ENCODE measurements around the gene TLCD3B. TPM values are rescaled to one million over a fixed set of nuclear protein-coding genes. Genes with fewer than 3 reads are reported as not detected.

Gene TLCD3B
- total RNA-seq, 1 donor from 2014 or later = 1.5 TPM

- TF ChIP-seq, protein P1, sequence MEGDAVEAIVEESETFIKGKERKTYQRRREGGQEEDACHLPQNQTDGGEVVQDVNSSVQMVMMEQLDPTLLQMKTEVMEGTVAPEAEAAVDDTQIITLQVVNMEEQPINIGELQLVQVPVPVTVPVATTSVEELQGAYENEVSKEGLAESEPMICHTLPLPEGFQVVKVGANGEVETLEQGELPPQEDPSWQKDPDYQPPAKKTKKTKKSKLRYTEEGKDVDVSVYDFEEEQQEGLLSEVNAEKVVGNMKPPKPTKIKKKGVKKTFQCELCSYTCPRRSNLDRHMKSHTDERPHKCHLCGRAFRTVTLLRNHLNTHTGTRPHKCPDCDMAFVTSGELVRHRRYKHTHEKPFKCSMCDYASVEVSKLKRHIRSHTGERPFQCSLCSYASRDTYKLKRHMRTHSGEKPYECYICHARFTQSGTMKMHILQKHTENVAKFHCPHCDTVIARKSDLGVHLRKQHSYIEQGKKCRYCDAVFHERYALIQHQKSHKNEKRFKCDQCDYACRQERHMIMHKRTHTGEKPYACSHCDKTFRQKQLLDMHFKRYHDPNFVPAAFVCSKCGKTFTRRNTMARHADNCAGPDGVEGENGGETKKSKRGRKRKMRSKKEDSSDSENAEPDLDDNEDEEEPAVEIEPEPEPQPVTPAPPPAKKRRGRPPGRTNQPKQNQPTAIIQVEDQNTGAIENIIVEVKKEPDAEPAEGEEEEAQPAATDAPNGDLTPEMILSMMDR (IDR thresholded peaks at IDR 0.05; ENCODE audit: unreplicated experiment) = no peak
- H3K9me3 Mint-ChIP-seq (ENCODE audit: low read depth) = no peaks in the 10 kb centered on the region
- DNase-seq (ENCODE audit: low spot score, unreplicated experiment) = no peak
- H3K27ac Mint-ChIP-seq = peak overlapping the region; percentile 99
- peak overlapping the region; percentile 90 for H3K4me3 Mint-ChIP-seq (ENCODE audit: low read depth)
- peaks cover 16% of the 10 kb centered on the region for H3K4me1 Mint-ChIP-seq (ENCODE audit: low read depth)
- H3K36me3 Mint-ChIP-seq (ENCODE audit: insufficient read depth) = peaks cover 15% of the 10 kb centered on the region
- H3K27me3 Mint-ChIP-seq = no peaks in the 10 kb centered on the region
Measured at GRCh38 chr16:30064729-30065101, 33.6 kb upstream of the TLCD3B start.

GRCh38 chr16:30063893-30064728 is 33.0 kb upstream of the TLCD3B start:
- peaks cover 16% of the 10 kb centered on the region for H3K4me1 Mint-ChIP-seq (ENCODE audit: low read depth)
- no peaks in the 10 kb centered on the region for H3K27me3 Mint-ChIP-seq
- TF ChIP-seq, protein P1 (IDR thresholded peaks at IDR 0.05; ENCODE audit: unreplicated experiment) = no peak
- H3K27ac Mint-ChIP-seq = peak overlapping the region; percentile 91
- H3K9me3 Mint-ChIP-seq (ENCODE audit: low read depth) = no peaks in the 10 kb centered on the region
- DNase-seq (ENCODE audit: low spot score, unreplicated experiment) = no peak
- H3K4me3 Mint-ChIP-seq (ENCODE audit: low read depth) = peak overlapping the region; percentile 90
- peaks cover 12% of the 10 kb centered on the region for H3K36me3 Mint-ChIP-seq (ENCODE audit: insufficient read depth)

DNA sequence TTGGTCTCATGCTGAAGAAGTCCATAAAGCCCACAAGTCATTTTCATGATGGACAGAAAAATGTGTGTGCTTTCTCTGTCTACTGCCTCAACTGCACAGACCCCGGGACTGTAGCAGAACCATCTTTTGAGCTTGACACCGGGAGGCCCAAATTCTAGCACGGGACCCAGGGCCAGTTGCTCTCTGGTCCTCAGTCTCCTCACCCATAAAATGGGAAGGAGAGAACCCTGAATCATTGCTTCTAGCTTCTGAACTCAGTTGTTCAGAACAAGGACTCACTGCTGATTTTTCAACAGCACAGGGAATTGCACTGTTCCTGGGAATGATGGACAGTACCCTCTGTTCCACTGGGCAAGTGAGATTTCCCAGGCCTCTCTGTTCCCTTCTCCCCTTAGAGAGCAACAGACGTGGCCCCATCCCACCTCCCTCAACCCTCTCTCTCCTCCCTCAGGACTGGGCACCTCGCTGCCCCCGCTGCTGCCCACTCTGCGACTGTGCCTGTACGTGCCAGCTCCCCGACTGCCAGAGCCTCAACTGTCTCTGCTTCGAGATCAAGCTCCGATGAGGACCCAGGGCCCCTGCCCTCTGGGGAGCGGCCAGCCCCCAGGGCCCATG is 32.3 kb upstream of the TLCD3B start:
- no peak overlapping the region for H3K4me3 Mint-ChIP-seq (ENCODE audit: low read depth)
- H3K27me3 Mint-ChIP-seq = no peaks in the 10 kb centered on the region
- peaks cover 12% of the 10 kb centered on the region for H3K36me3 Mint-ChIP-seq (ENCODE audit: insufficient read depth)
- no peak for DNase-seq (ENCODE audit: low spot score, unreplicated experiment)
- TF ChIP-seq, protein P1 (IDR thresholded peaks at IDR 0.05; ENCODE audit: unreplicated experiment) = no peak
- peaks cover 16% of the 10 kb centered on the region for H3K4me1 Mint-ChIP-seq (ENCODE audit: low read depth)
- no peaks in the 10 kb centered on the region for H3K9me3 Mint-ChIP-seq (ENCODE audit: low read depth)
- H3K27ac Mint-ChIP-seq = peak overlapping the region; percentile 91

GRCh38 chr16:30060836-30061554 is 29.9 kb upstream of the TLCD3B start:
- peaks cover 6% of the 10 kb centered on the region for H3K36me3 Mint-ChIP-seq (ENCODE audit: insufficient read depth)
- DNase-seq (ENCODE audit: low spot score, unreplicated experiment) = no peak
- H3K4me1 Mint-ChIP-seq (ENCODE audit: low read depth) = peaks cover 8% of the 10 kb centered on the region
- TF ChIP-seq, protein P1 (IDR thresholded peaks at IDR 0.05; ENCODE audit: unreplicated experiment) = no peak
- no peaks in the 10 kb centered on the region for H3K9me3 Mint-ChIP-seq (ENCODE audit: low read depth)
- no peaks in the 10 kb centered on the region for H3K27me3 Mint-ChIP-seq
- H3K4me3 Mint-ChIP-seq (ENCODE audit: low read depth) = no peak overlapping the region
- peak overlapping the region; percentile 66 for H3K27ac Mint-ChIP-seq

- Mint-ChIP-seq H3K27me3 (no peaks in the 10 kb centered on the region), H3K4me3 (ENCODE audit: low read depth) (no peak overlapping the region), H3K36me3 (ENCODE audit: insufficient read depth) (peaks cover 6% of the 10 kb centered on the region), H3K4me1 (ENCODE audit: low read depth) (peaks cover 8% of the 10 kb centered on the region), H3K27ac (no peak overlapping the region), H3K9me3 (ENCODE audit: low read depth) (no peaks in the 10 kb centered on the region)
- TF ChIP-seq, protein P1 (IDR thresholded peaks at IDR 0.05; ENCODE audit: unreplicated experiment) = no peak
- DNase-seq (ENCODE audit: low spot score, unreplicated experiment) = no peak
Measured at GRCh38 chr16:30060346-30060745, 29.3 kb upstream of the TLCD3B start.
